DMS 273 treated with DMSO at 0.1 percent for 48 hours (cell line): ENCODE results near the gene MYADM.
"Not testable (repeated sequence)": the region's sequence is repeated elsewhere in the genome, so short reads cannot be mapped to it uniquely, and the experiment has no call there.

Experiments
- DNase-seq: peaks from one replicate; lab custom pipeline; 2025; lab: John Stamatoyannopoulos, UW

MYADM gene

GRCh38 chr19:53867225-53868090, at the start of gene MYADM:
Gene MYADM, plus strand, starts transcription at chr19:53867883. Its CDS starts 5,647 bp downstream, at chr19:53873530.
- DNase-seq, result peak; percentile 48

- DNase-seq, result no peak
Measured at GRCh38 chr19:53818756-53819155, 48.9 kb upstream of the MYADM start.

- no peak for DNase-seq
Measured at GRCh38 chr19:53819861-53820260, 47.8 kb upstream of the MYADM start.

GRCh38 chr19:53823380-53824120, 44.1 kb upstream of the MYADM start:
- no peak for DNase-seq

- no peak for DNase-seq
Measured at GRCh38 chr19:53824134-53824611, 43.5 kb upstream of the MYADM start, which contains the start of gene NLRP12. Gene NLRP12, minus strand, starts transcription at chr19:53824314. Its CDS starts 140 bp downstream, at chr19:53824174.

GRCh38 chr19:53826876-53827275, 40.8 kb upstream of the MYADM start:
- DNase-seq, result no peak

- DNase-seq, result no peak
Measured at GRCh38 chr19:53828531-53828930, 39.2 kb upstream of the MYADM start.

GRCh38 chr19:53832861-53833260, 34.8 kb upstream of the MYADM start:
- DNase-seq, result not testable (repeated sequence)

- not testable (repeated sequence) for DNase-seq
Measured at GRCh38 chr19:53838446-53838845, 29.2 kb upstream of the MYADM start.

- DNase-seq, result not testable (repeated sequence)
Measured at GRCh38 chr19:53840241-53840640, 27.4 kb upstream of the MYADM start.

GRCh38 chr19:53840914-53841313, 26.8 kb upstream of the MYADM start:
- not testable (repeated sequence) for DNase-seq

GRCh38 chr19:53844849-53845246, 22.8 kb upstream of the MYADM start:
- no peak for DNase-seq

- DNase-seq, result no peak
Measured at GRCh38 chr19:53847555-53847954, 20.1 kb upstream of the MYADM start.

GRCh38 chr19:53849237-53849676, 18.4 kb upstream of the MYADM start:
- no peak for DNase-seq

- no peak for DNase-seq
Measured at GRCh38 chr19:53853707-53854106, 14.0 kb upstream of the MYADM start.

GRCh38 chr19:53864308-53864836, 3.3 kb upstream of the MYADM start:
- no peak for DNase-seq

- DNase-seq, result no peak
Measured at GRCh38 chr19:53865523-53865917, 2.2 kb upstream of the MYADM start.

- DNase-seq, result no peak
Measured at GRCh38 chr19:53865918-53866864, 1.5 kb upstream of the MYADM start.

GRCh38 chr19:53866865-53867224, 838 bp upstream of the MYADM start:
- DNase-seq, result no peak

- no peak for DNase-seq
Measured at GRCh38 chr19:53868091-53868891, 608 bp downstream of the MYADM start.
